PC-9 (cell line): ENCODE data around the gene NPS. TPM values are rescaled to one million over a fixed set of nuclear protein-coding genes. Genes with fewer than 3 reads are reported as not detected.

Source experiments
- BruUV-seq: library from RNA; stranded (reverse); fragments of 400-500 nt; replicated peaks from 2 replicates; lab custom pipeline; 2021; lab: Mats Ljungman, UMichigan
- CTCF ChIA-PET: fragments of 300-600 bp; sonication (Branson Sonifier 250); formaldehyde crosslinking; loops from one replicate; lab custom pipeline; 2022; ENCODE audit warnings: antibody characterized with exemption; lab: Charles Lee
- POLR2A ChIA-PET: fragments of 300-600 bp; sonication (Branson Sonifier 250); formaldehyde crosslinking; loops from one replicate; lab custom pipeline; 2022; ENCODE audit warnings: antibody characterized with exemption; ENCODE audit not compliant: unreplicated experiment; lab: Charles Lee
- DNase-seq, 2 experiments: peaks; one replicate each; pipeline versions ENCODE4 v3.0.0 to v3.0.0-alpha.2; 2015 to 2022; ENCODE audit warnings: mixed read lengths in 1 of 2
- H2AFZ ChIP-seq: fragments of 200-600 bp; sonication (generic); 2 replicates; pipeline ENCODE4 v1.8.1; 2017; ENCODE audit warnings: antibody characterized with exemption
- H3F3A ChIP-seq: fragments of 200-600 bp; sonication (generic); 2 replicates; pipeline ENCODE4 v1.8.1; 2017; ENCODE audit warnings: antibody characterized with exemption, mild to moderate bottlenecking, low read depth; ENCODE audit not compliant: insufficient read depth
- H3K27ac ChIP-seq: fragments of 200-600 bp; sonication (generic); 2 replicates; pipeline ENCODE4 v1.6.1; 2016; ENCODE audit warnings: mixed run types
- H3K27me3 ChIP-seq: fragments of 200-600 bp; sonication (generic); 2 replicates; pipeline ENCODE4 v1.6.1; 2016; ENCODE audit warnings: low read depth, mixed run types; ENCODE audit not compliant: insufficient read depth
- H3K36me3 ChIP-seq: fragments of 200-600 bp; sonication (generic); 2 replicates; pipeline ENCODE4 v1.6.1; 2016; ENCODE audit warnings: low read depth, mixed run types
- H3K4me1 ChIP-seq: fragments of 200-600 bp; sonication (generic); replicated peaks from 2 replicates; pipeline ENCODE4 v1.6.1; 2016; ENCODE audit warnings: mixed run types; ENCODE audit not compliant: insufficient read depth
- H3K4me2 ChIP-seq: fragments of 200-600 bp; sonication (generic); 2 replicates; pipeline ENCODE4 v1.6.1; 2017; ENCODE audit warnings: mixed run types
- H3K4me3 ChIP-seq: fragments of 200-600 bp; sonication (generic); 2 replicates; pipeline ENCODE4 v1.6.1; 2016; ENCODE audit warnings: mixed run types
- H3K79me2 ChIP-seq: fragments of 200-600 bp; sonication (generic); 2 replicates; pipeline ENCODE4 v1.6.1; 2017; ENCODE audit warnings: low read depth, mixed run types
- H3K9me2 ChIP-seq: fragments of 200-600 bp; sonication (generic); 2 replicates; pipeline ENCODE4 v1.8.1; 2017; ENCODE audit warnings: mild to moderate bottlenecking; ENCODE audit not compliant: insufficient read depth
- H3K9me3 ChIP-seq: fragments of 200-600 bp; sonication (generic); 2 replicates; pipeline ENCODE4 v1.8.1; 2016; ENCODE audit warnings: low read depth; ENCODE audit not compliant: insufficient read depth
- H4K20me1 ChIP-seq: fragments of 200-600 bp; sonication (generic); 2 replicates; pipeline ENCODE4 v1.8.1; 2017; ENCODE audit not compliant: insufficient read depth
- CTCF ChIP-seq: fragments of 200-600 bp; sonication (generic); conservative IDR thresholded peaks from 2 replicates; pipeline ENCODE4 v1.6.1; 2017; ENCODE audit warnings: mixed run types, antibody characterized with exemption, mild to moderate bottlenecking, moderate library complexity
- EZH2 ChIP-seq: fragments of 200-600 bp; sonication (generic); IDR thresholded peaks from 2 replicates; pipeline ENCODE4 v1.8.0; 2017; ENCODE audit warnings: antibody characterized with exemption, low read depth
- intact Hi-C: fragments of 100-400 bp; cut with micrococcal nuclease; formaldehyde crosslinking; loops from one replicate; pipeline ENCODE4 v1.10.0; 2022; ENCODE audit not compliant: unreplicated experiment
- total RNA-seq: library from RNA; stranded (reverse); gene quantifications from 2 replicates; pipeline ENCODE4 v1.2.3, GENCODE V29; 2021

Gene NPS
- total RNA-seq, 1 experiment from 2014 or later: not detected

- no peak for TF ChIP-seq CTCF
- TF ChIP-seq EZH2: no peak
Observed at GRCh38 chr10:127564644-127565043, 15.5 kb downstream of the NPS start.

GRCh38 chr10:127565583-127565982 is 16.5 kb downstream of the NPS start:
- H3K36me3 ChIP-seq: no peaks in the 10 kb centered on the region
- no peaks in the 10 kb centered on the region for H3F3A ChIP-seq
- POLR2A ChIA-PET: no interaction called here
- BruUV-seq: no TSS peak
- H4K20me1 ChIP-seq: no peaks in the 10 kb centered on the region
- intact Hi-C loops: no loop called here
- CTCF ChIA-PET: no interaction called here
- no peak overlapping the region for H3K4me2 ChIP-seq
- no peaks in the 10 kb centered on the region for H3K4me1 ChIP-seq
- TF ChIP-seq CTCF (no peak), EZH2 (no peak)
- no peak overlapping the region for H2AFZ ChIP-seq
- DNase-seq: no peak
- H3K9me2 ChIP-seq: no peaks in the 10 kb centered on the region
- peaks cover 25% of the 10 kb centered on the region; the same call in 1 of the 2 replicates for H3K27me3 ChIP-seq
- no peak overlapping the region for H3K27ac ChIP-seq
- H3K9me3 ChIP-seq: no peaks in the 10 kb centered on the region
- H3K4me3 ChIP-seq: no peak overlapping the region
- H3K79me2 ChIP-seq: no peaks in the 10 kb centered on the region

More at GRCh38 chr10:127564644-127565043, 15.5 kb downstream of the NPS start:
- CTCF ChIA-PET: no interaction called here
- DNase-seq: no peak
- H3K27me3 ChIP-seq: peaks cover 25% of the 10 kb centered on the region; the same call in 1 of the 2 replicates
- no peak overlapping the region for H3K27ac ChIP-seq
- intact Hi-C loops: no loop called here
- no peak overlapping the region for H3K4me2 ChIP-seq
- no peaks in the 10 kb centered on the region for H3K79me2 ChIP-seq
- POLR2A ChIA-PET: no interaction called here
- no peaks in the 10 kb centered on the region for H3K9me2 ChIP-seq
- no peaks in the 10 kb centered on the region for H3K9me3 ChIP-seq
- no peaks in the 10 kb centered on the region for H3F3A ChIP-seq
- no peaks in the 10 kb centered on the region for H3K36me3 ChIP-seq
- H3K4me3 ChIP-seq: no peak overlapping the region
- H2AFZ ChIP-seq: no peak overlapping the region
- no peaks in the 10 kb centered on the region for H4K20me1 ChIP-seq
- H3K4me1 ChIP-seq: no peaks in the 10 kb centered on the region
- BruUV-seq: no TSS peak

- Histone ChIP-seq H3K4me2 (no peak overlapping the region), H3K27ac (no peak overlapping the region), H4K20me1 (no peaks in the 10 kb centered on the region), H3K4me3 (no peak overlapping the region), H3K27me3 (peaks cover 25% of the 10 kb centered on the region; the same call in 1 of the 2 replicates), H3K9me2 (no peaks in the 10 kb centered on the region), H3K36me3 (no peaks in the 10 kb centered on the region), H3K4me1 (no peaks in the 10 kb centered on the region), H2AFZ (no peak overlapping the region), H3K79me2 (no peaks in the 10 kb centered on the region), H3F3A (no peaks in the 10 kb centered on the region), H3K9me3 (no peaks in the 10 kb centered on the region)
- BruUV-seq: no TSS peak
- POLR2A ChIA-PET: no interaction called here
- CTCF ChIA-PET: no interaction called here
- intact Hi-C loops: no loop called here
- no peak for TF ChIP-seq EZH2
- TF ChIP-seq CTCF: no peak
- DNase-seq: no peak
Observed at GRCh38 chr10:127569210-127569609, 20.1 kb downstream of the NPS start.
